SK-N-MC (cell line): ENCODE results near the gene MVD.

Experiments
- EZH2 ChIP-seq: fragments of 200-600 bp; sonication (generic); IDR thresholded peaks from one replicate; pipeline ENCODE4 v1.6.1; 2017; ENCODE audit warnings: antibody characterized with exemption
- FOXP2 ChIP-seq: optimal IDR thresholded peaks from 2 replicates; pipeline ENCODE3; 2011; ENCODE audit warnings: mild to moderate bottlenecking, moderate library complexity; ENCODE audit not compliant: insufficient read depth; ENCODE audit errors: extremely low read length, control extremely low read depth
- POLR2AphosphoS5 ChIP-seq: IDR thresholded peaks from 2 replicates; pipeline ENCODE4 v1.6.1; 2012; ENCODE audit warnings: mild to moderate bottlenecking, low read depth, low read length, borderline replicate concordance

- TF ChIP-seq EZH2 (no peak), POLR2AphosphoS5 (no peak), FOXP2 (no peak)
Observed at GRCh38 chr16:88662222-88662842, 559 bp downstream of the MVD start.
